GM21526 (cell line): Measurements from ENCODE around the gene MXD3.
"Not testable (repeated sequence)": the region's sequence is repeated elsewhere in the genome, so short reads cannot be mapped to it uniquely, and the experiment has no call there.

Experiments used
- ATAC-seq: cut with Tn5 transposase; IDR thresholded peaks from one replicate; pipeline ENCODE4 v1.9.1; 2021; ENCODE audit warnings: moderate library complexity; ENCODE audit not compliant: unreplicated experiment, low FRiP score

The MXD3 gene

GRCh38 chr5:177288191-177288590 is 23.5 kb downstream of the MXD3 start:
- ATAC-seq: no peak

DNA sequence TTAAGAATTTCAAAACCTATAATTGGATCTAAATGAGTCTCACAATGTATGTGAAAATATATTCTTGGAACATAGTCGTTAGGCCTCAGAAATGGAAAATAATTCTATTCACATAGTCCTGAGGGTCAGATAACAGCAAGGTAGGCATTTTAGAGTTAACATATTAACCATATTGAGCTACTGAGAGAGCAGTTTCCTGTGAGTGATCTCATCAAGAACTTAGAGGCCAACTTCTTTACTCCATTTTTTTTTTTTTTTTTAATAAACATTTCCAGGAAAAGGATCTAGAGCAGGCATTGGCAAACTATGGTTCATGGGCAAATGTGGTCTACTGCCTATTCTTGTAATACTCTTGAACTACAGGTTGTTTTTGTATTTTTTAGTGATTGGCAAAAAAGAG is 34.8 kb downstream of the MXD3 start:
- no peak for ATAC-seq

GRCh38 chr5:177275883-177276282 is 35.8 kb downstream of the MXD3 start:
- no peak for ATAC-seq

GRCh38 chr5:177271113-177271512 is 40.6 kb downstream of the MXD3 start:
- no peak for ATAC-seq

- no peak for ATAC-seq
Observed at GRCh38 chr5:177270653-177271052, 41.0 kb downstream of the MXD3 start.

GRCh38 chr5:177269976-177270375 is 41.7 kb downstream of the MXD3 start:
- ATAC-seq: no peak

DNA sequence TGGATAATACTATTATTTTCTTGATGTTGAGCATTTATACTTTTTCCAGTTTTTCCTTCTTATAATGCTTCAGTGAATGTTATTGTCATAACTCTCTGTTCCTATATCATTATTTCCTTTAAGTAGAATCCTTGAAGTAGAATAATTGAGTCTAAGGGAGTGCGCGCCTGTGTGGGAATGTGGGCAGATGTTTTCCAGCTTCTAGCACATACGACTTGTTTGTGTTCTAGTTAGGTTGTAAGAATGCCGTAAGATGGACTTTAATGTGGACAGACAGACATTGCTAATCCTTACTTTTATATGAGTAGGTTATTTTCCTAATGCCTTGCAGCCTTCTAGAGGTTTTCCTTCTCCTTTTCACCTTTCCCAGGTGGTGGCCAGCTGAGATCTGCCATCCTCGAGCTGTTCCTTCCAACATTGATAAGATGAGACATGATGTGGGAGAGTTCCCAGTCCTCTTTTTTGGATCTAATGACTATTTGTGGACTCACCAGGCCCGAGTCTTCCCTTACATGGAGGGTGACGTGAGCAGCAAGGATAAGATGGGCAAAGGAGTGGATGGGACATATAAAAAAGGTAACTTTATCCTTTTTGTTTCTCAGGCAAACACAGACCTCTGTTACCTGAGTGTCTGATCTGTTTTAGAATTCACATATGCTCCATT is 42.3 kb downstream of the MXD3 start:
- ATAC-seq: no peak

DNA sequence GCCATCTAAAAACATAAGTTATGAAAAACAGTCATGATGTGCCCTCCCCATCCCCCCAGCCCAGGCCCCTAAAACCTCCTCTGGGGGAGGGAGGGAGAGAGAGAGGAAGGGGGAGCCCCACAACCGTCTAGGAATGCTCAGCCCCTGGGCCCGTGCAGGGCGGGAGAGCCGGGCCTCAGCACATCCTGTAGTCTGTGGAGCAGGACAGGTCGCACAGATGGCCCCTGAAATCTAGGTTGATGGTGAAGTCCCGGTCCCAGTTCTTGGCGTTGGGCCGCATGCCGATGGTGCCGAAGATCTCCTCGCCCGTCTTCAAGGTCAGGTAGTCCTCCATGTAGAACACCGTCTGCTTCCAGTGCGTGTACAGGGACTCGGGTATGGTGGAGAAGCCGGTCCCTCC is 46.3 kb downstream of the MXD3 start:
- no peak for ATAC-seq

GRCh38 chr5:177264178-177264577 is 47.5 kb downstream of the MXD3 start:
- no peak for ATAC-seq

GRCh38 chr5:177261510-177261909 is 50.2 kb downstream of the MXD3 start:
- ATAC-seq: no peak

DNA sequence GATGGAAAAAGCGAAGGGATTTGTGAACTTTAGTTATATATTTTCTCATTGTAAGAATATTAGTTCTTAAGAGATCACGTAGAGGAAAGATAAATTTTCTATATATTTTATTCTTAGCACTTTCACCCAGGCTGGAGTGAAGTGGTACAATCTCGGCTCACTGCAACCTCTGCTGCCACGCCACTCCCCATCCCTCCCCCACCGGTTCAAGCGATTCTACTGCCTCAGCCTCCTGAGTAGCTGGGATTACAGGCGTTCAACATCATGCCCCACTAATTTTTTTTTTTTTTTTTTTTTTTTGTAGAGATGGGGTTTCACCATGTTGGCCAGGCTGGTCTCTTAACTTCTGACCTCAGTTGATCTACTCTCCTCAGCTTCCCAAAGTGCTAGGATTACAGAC is 50.7 kb downstream of the MXD3 start:
- no peak for ATAC-seq

- not testable (repeated sequence) for ATAC-seq
Observed at GRCh38 chr5:177258711-177259110, 53.0 kb downstream of the MXD3 start.
